ENCODE results near the gene GPS1. TPM values are rescaled to one million over a fixed set of nuclear protein-coding genes. Genes with fewer than 3 reads are reported as not detected.
A peak's percentile ranks its signal among the peaks of the same experiment; 100 is the strongest.

GPS1 gene
- total and polyA plus RNA-seq, 11 donors: 76.7 to 151 (median 85.0) TPM

DNA sequence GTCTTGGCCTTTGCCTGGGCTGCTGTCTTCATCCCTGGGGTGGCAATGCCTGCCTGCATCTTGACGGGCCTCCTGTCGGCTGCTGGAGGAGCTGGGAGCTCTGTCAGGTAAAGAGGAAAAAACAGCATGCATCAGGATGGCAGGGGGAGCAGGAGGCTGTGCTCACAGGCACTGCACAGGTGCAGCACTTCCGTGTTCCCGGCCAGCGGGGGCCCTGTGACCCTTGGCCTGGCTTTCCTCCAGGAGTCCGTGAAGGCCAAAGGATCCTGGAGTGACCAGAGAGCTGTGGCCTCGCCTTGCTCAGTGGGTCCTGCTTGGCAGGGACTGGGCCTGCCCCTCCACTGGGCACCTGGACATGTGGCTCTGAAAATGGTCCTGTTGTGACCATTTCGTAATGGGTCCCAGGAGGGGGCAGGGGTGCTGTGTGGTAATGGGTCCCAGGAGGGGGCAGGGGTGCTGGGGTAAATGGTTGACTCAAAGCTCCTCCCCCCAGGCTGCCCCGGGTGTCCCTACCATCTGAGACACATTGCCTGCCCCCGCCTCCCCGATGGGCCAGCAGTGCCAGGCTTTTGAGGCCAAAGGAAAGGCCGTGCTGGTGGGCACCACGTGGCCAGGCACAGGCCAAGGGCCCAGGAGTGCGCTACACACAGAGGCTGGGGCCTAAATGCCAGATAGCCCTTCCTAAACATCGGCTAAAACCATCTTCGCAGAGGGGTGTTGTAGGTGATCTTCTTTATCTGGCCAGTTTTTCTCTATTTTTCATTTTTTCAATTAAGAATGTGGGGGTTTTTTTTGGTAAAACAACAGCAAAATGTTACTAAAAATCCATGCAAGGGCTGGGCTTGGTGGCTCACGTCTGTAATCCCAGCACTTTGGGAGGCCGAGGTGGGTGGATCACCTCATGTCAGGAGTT is 50.3 kb downstream of the GPS1 start:
- intact Hi-C loops (cut with DNase I): loop anchor here in 1 of 10 donors (10.0 kb wide), 1 partner anchor 67 kb away; the partner anchor contains the start of genes DCXR and RAC3
- no peak for TF ChIP-seq POLR2A (IDR thresholded peaks at IDR 0.05)
- TF ChIP-seq, protein P1, sequence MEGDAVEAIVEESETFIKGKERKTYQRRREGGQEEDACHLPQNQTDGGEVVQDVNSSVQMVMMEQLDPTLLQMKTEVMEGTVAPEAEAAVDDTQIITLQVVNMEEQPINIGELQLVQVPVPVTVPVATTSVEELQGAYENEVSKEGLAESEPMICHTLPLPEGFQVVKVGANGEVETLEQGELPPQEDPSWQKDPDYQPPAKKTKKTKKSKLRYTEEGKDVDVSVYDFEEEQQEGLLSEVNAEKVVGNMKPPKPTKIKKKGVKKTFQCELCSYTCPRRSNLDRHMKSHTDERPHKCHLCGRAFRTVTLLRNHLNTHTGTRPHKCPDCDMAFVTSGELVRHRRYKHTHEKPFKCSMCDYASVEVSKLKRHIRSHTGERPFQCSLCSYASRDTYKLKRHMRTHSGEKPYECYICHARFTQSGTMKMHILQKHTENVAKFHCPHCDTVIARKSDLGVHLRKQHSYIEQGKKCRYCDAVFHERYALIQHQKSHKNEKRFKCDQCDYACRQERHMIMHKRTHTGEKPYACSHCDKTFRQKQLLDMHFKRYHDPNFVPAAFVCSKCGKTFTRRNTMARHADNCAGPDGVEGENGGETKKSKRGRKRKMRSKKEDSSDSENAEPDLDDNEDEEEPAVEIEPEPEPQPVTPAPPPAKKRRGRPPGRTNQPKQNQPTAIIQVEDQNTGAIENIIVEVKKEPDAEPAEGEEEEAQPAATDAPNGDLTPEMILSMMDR (IDR thresholded peaks at IDR 0.05): no peak
- DNase-seq: peak in 1 of 5 donors; percentile 29
- no peaks in the 10 kb centered on the region for H3K36me3 ChIP-seq
- H3K27ac ChIP-seq: peak overlapping the region in 1 of 12 donors; percentile 20
- H3K4me1 ChIP-seq: peaks cover 0 to 57% (median 33%) of the 10 kb centered on the region in 12 donors
- H3K9me3 ChIP-seq: no peaks in the 10 kb centered on the region
- no peaks in the 10 kb centered on the region for H3K27me3 ChIP-seq
- no peak for ATAC-seq
- WGBS, 4 donors: 65 to 76% (median 73%) methylated on average over 13 to 18 of the region's 18 CpGs
- no peak overlapping the region for H3K4me3 ChIP-seq

DNA sequence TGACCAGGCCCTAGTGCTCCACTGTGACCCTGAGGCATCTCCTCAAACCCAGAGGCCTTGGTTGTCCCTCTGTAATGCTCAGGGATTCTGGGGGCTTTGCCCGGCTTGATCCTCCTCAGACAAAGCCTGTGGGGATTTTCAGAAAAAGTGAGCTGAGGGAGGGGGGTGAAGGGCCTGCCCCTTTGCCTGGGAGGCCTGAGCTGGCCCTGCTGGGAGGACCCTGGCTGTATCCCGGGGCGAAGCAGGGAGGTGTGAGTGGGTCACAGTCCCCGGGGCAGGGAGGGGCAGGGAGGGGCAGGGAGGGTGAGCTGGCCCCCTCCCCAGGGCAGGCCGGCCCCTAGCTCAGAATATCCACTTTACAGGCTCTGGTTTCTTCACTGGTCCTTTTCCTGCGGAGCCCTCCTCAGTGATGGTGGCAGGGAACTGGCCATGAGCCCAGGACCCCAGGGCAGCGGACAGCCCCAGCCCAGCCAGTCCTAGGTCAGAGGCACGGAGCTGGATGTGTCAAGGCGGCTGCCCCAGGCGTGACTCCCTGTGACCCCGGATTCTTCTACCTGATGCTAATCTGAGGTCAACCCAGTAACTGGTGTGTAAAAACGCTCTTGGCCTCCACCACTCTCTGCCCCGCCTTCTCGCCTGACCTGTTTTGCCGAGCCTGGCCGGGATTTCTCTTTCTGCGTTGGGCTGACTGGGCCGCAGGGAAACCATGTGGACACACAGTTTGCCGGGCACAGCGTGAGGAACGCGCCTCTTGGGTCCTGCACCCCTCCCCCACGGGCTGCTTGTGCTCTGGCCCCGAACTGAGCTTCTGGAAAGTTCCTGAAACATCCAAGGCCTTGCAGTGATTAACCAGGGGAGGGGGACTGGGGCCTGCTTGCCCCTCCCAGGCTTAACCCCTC is 52.1 kb downstream of the GPS1 start:
- peaks cover 0 to 51% (median 27%) of the 10 kb centered on the region in 12 donors for H3K4me1 ChIP-seq
- DNase-seq: peak in 2 of 5 donors; percentile 60 to 69
- peak overlapping the region in 4 of 12 donors; percentile 14 to 79 (median 32) for H3K27ac ChIP-seq
- H3K36me3 ChIP-seq: no peaks in the 10 kb centered on the region
- no peaks in the 10 kb centered on the region for H3K9me3 ChIP-seq
- no peak overlapping the region for H3K4me3 ChIP-seq
- TF ChIP-seq, protein P1 (IDR thresholded peaks at IDR 0.05): no peak
- no peak for TF ChIP-seq POLR2A (IDR thresholded peaks at IDR 0.05)
- peak in 2 of 4 donors; percentile 2 for ATAC-seq
- WGBS, 4 donors: 49 to 64% (median 56%) methylated on average over 20 to 24 of the region's 24 CpGs
- H3K27me3 ChIP-seq: no peaks in the 10 kb centered on the region
- intact Hi-C loops (cut with DNase I): loop anchor here in 1 of 10 donors (10.0 kb wide), 1 partner anchor 69 kb away; the partner anchor contains the start of genes DCXR and RAC3

DNA sequence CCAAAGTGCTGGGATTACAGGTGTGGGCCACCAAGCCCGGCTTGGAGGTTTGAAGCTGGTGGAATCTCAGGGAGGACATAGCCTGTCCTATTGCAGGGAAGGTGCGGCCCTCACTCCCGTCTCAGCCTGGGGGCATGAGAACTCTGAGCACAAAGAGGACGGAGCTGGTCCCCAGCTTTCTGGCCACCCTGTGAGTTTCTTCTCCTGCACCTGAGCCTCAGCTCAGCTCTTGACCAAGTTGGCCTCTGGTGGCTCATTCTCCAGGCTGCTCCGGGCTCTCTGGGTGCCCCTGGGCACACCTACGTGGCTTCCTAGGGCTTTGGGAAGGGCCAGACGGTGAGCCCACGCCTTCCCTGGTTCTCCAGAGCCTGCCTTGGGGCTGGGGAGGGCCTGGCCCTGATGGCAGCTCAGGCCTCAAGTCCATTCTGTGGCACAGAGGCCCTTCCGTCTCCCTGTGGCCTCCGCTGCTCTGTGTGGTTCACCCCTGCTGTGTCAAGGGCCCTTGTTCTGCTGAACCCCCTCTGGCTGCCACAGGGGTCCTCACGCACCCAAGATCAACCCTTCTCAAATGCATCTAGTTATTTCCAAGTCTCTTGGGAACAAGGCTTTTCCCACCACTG is 53.2 kb downstream of the GPS1 start:
- peaks cover 0 to 40% (median 20%) of the 10 kb centered on the region in 12 donors for H3K4me1 ChIP-seq
- intact Hi-C loops (cut with DNase I): loop anchor here in 1 of 10 donors (10.0 kb wide), 1 partner anchor 70 kb away; the partner anchor contains the start of genes DCXR and RAC3
- H3K4me3 ChIP-seq: no peak overlapping the region
- no peak for ATAC-seq
- peak overlapping the region in 1 of 12 donors; percentile 79 for H3K27ac ChIP-seq
- DNase-seq: peak in 2 of 5 donors; percentile 20 to 55
- no peaks in the 10 kb centered on the region for H3K36me3 ChIP-seq
- H3K27me3 ChIP-seq: no peaks in the 10 kb centered on the region
- WGBS, 4 donors: 96 to 97% (median 97%) methylated on average over 9 to 11 of the region's 11 CpGs
- no peak for TF ChIP-seq POLR2A (IDR thresholded peaks at IDR 0.05)
- TF ChIP-seq, protein P1 (IDR thresholded peaks at IDR 0.05): no peak
- H3K9me3 ChIP-seq: no peaks in the 10 kb centered on the region
